ENCODE data around the gene FBXO2. TPM values are rescaled to one million over a fixed set of nuclear protein-coding genes. Genes with fewer than 3 reads are reported as not detected.

FBXO2 gene
- total RNA-seq, 1 donor from 2014 or later = 0.56 TPM

DNA sequence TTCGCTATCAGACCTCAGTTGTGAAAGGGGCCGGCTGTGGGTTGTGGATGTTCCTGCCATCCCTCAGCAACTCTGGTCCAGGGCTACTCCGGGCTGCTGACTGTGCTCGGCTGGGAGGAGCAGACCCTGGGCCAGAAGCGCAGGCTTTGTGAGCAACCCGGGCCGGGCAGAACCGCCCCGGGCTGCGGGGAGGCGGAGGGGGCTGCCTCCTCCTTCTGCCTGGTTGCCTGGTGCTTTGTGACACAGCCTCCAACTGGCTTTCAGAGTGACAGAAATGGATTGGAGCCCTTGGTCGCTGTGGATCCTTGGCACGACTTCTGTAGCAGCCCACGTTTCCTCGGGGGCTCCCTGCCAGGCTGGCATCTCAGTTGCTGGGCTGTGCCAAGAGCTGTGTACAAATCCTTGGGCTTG is 47.3 kb upstream of the FBXO2 start:
- no peaks in the 10 kb centered on the region for H3K9me3 Mint-ChIP-seq
- TF ChIP-seq EZH2phosphoT487 (IDR thresholded peaks at IDR 0.05) (no peak), EZH2 (IDR thresholded peaks at IDR 0.05) (no peak)
- TF ChIP-seq, protein P1, sequence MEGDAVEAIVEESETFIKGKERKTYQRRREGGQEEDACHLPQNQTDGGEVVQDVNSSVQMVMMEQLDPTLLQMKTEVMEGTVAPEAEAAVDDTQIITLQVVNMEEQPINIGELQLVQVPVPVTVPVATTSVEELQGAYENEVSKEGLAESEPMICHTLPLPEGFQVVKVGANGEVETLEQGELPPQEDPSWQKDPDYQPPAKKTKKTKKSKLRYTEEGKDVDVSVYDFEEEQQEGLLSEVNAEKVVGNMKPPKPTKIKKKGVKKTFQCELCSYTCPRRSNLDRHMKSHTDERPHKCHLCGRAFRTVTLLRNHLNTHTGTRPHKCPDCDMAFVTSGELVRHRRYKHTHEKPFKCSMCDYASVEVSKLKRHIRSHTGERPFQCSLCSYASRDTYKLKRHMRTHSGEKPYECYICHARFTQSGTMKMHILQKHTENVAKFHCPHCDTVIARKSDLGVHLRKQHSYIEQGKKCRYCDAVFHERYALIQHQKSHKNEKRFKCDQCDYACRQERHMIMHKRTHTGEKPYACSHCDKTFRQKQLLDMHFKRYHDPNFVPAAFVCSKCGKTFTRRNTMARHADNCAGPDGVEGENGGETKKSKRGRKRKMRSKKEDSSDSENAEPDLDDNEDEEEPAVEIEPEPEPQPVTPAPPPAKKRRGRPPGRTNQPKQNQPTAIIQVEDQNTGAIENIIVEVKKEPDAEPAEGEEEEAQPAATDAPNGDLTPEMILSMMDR (IDR thresholded peaks at IDR 0.05) = no peak
- peaks cover 42% of the 10 kb centered on the region for H3K4me1 ChIP-seq
- no peaks in the 10 kb centered on the region for H3K36me3 Mint-ChIP-seq
- no peaks in the 10 kb centered on the region for H3K27me3 ChIP-seq
- H3K9me3 ChIP-seq (ENCODE audit: low read depth) = no peaks in the 10 kb centered on the region
- H3K4me2 ChIP-seq = peak overlapping the region; percentile 40
- peak overlapping the region; percentile 75 for H3K27ac ChIP-seq
- H3K9ac ChIP-seq = no peak overlapping the region
- peaks cover 89% of the 10 kb centered on the region for H3K79me2 ChIP-seq (ENCODE audit: low read depth)
- H3K4me1 Mint-ChIP-seq = peaks cover 42% of the 10 kb centered on the region
- H3K27me3 Mint-ChIP-seq (ENCODE audit: insufficient read depth, low read depth) = no peaks in the 10 kb centered on the region
- H2AFZ ChIP-seq (replicated peaks) = no peak overlapping the region
- peaks cover 72% of the 10 kb centered on the region for H4K20me1 ChIP-seq (ENCODE audit: low read depth)
- peak; percentile 42 for DNase-seq (ENCODE audit: low spot score)
- peak overlapping the region; percentile 32 for H3K27ac Mint-ChIP-seq
- H3K4me3 Mint-ChIP-seq = peak overlapping the region; percentile 61
- H3F3A ChIP-seq (ENCODE audit: low read depth) = peaks cover 45% of the 10 kb centered on the region
- no peaks in the 10 kb centered on the region for H3K36me3 ChIP-seq
- no peak overlapping the region for H3K4me3 ChIP-seq

DNA sequence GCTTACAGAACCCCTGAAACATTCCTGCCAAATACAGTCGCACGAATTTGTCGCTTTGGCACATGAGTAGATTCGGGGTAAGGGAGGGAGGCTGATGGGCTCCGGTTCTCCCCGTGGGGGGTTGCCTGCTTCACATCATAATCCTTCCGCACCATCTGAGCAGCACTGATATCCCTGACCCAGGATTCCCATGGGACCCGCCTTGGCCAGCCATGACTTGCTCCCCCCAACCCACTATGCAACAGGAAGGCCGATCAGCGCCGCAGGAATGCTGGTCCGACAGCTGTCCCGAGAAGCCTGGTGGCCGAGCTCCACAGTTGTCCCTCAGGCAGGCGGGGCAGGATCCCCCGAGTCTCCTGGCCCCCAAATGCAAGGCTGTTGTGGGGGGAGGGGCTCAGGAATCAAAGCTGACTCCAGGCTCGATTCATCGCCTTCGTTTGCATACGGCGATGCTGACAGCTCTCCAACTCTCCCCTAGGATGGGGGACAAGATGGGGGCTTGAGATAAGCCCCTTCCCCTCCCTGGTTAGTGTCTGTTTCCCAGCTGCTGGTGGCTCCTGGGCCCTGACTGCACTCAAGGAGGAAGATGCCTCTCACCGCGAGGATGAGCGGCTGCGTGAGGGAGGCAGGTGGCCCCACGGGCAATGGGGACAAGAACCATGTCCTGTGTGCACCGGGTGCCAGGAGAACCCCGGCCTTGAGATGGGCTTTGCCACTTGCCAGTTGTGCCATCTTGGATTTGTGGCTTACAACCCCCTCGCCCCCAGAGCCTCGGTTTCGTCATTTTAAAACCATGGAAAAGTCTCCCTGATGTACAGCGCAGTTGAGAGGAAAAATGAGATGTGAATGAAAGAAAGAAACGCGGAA is 46.6 kb upstream of the FBXO2 start:
- TF ChIP-seq, protein P1 (IDR thresholded peaks at IDR 0.05) = no peak
- no peak for TF ChIP-seq EZH2phosphoT487 (IDR thresholded peaks at IDR 0.05)
- TF ChIP-seq EZH2 (IDR thresholded peaks at IDR 0.05) = no peak
- no peaks in the 10 kb centered on the region for H3K36me3 ChIP-seq
- peaks cover 44% of the 10 kb centered on the region for H3K4me1 ChIP-seq
- H2AFZ ChIP-seq (replicated peaks) = no peak overlapping the region
- H3K79me2 ChIP-seq (ENCODE audit: low read depth) = peaks cover 91% of the 10 kb centered on the region
- H3K27ac ChIP-seq = peak overlapping the region; percentile 75
- no peaks in the 10 kb centered on the region for H3K27me3 ChIP-seq
- Mint-ChIP-seq H3K36me3 (no peaks in the 10 kb centered on the region), H3K27me3 (ENCODE audit: insufficient read depth, low read depth) (no peaks in the 10 kb centered on the region), H3K4me1 (peaks cover 42% of the 10 kb centered on the region), H3K9me3 (no peaks in the 10 kb centered on the region), H3K4me3 (peak overlapping the region; percentile 61), H3K27ac (peak overlapping the region; percentile 32)
- H3K4me2 ChIP-seq = peak overlapping the region; percentile 46
- H3K9ac ChIP-seq = no peak overlapping the region
- peaks cover 69% of the 10 kb centered on the region for H4K20me1 ChIP-seq (ENCODE audit: low read depth)
- H3F3A ChIP-seq (ENCODE audit: low read depth) = peaks cover 52% of the 10 kb centered on the region
- DNase-seq (ENCODE audit: low spot score) = peak; percentile 37
- H3K9me3 ChIP-seq (ENCODE audit: low read depth) = no peaks in the 10 kb centered on the region
- no peak overlapping the region for H3K4me3 ChIP-seq

DNA sequence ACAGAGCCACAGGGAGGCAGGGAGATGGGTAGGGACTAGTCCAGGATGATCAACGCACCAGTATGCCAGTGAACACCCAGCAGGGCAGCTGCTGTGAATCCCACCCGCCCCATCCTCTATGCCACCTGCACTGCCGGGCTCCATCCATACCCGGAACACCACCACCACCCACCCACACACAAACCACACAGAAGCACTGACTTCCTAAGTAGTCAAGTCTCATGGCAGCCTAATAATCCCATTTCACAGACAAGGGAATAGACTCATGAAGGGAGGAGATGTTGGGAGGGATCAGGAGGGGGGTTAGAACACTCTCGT is 43.6 kb upstream of the FBXO2 start:
- H3K36me3 Mint-ChIP-seq = no peaks in the 10 kb centered on the region
- Histone ChIP-seq H2AFZ (replicated peaks) (no peak overlapping the region), H3K4me1 (peaks cover 39% of the 10 kb centered on the region), H3K9me3 (ENCODE audit: low read depth) (no peaks in the 10 kb centered on the region), H3K27me3 (no peaks in the 10 kb centered on the region), H4K20me1 (ENCODE audit: low read depth) (peaks cover 67% of the 10 kb centered on the region), H3K27ac (no peak overlapping the region), H3K4me3 (no peak overlapping the region), H3F3A (ENCODE audit: low read depth) (peaks cover 70% of the 10 kb centered on the region), H3K4me2 (no peak overlapping the region), H3K9ac (no peak overlapping the region), H3K79me2 (ENCODE audit: low read depth) (peaks cover 88% of the 10 kb centered on the region), H3K36me3 (no peaks in the 10 kb centered on the region)
- TF ChIP-seq, protein P1 (IDR thresholded peaks at IDR 0.05) = no peak
- no peak for TF ChIP-seq EZH2 (IDR thresholded peaks at IDR 0.05)
- no peak for TF ChIP-seq EZH2phosphoT487 (IDR thresholded peaks at IDR 0.05)
- no peaks in the 10 kb centered on the region for H3K9me3 Mint-ChIP-seq
- H3K4me1 Mint-ChIP-seq = peaks cover 33% of the 10 kb centered on the region
- peaks cover 9% of the 10 kb centered on the region for H3K27me3 Mint-ChIP-seq (ENCODE audit: insufficient read depth, low read depth)
- no peak for DNase-seq (ENCODE audit: low spot score)
- H3K27ac Mint-ChIP-seq = no peak overlapping the region
- H3K4me3 Mint-ChIP-seq = no peak overlapping the region

Data from neural progenitor cell (in vitro differentiated cells).